Measurements from ENCODE around the gene CLIC4. TPM values are rescaled to one million over a fixed set of nuclear protein-coding genes. Genes with fewer than 3 reads are reported as not detected.

CLIC4 gene
- total RNA-seq, 1 donor from 2014 or later: 90.4 TPM

DNA sequence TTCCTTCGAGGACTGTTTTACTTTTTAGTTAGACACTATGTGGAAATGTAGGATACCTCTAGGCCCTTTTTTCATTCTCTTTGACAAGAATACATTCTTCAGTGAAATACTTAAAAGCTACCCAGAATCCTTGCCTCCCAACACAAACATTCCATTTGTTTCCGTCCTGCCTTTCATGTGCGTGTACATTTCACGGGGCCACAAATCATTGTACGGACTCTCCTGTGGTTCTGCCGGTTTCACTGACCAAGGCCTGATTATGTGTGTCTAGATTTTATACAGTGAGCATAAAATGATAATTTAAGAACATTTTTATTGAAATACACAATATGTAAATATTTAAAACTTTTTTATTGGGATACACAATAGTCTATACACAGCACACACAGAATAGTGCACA, 108.4 kb downstream of the CLIC4 start:
- Mint-ChIP-seq H3K9me3 (ENCODE audit: low read depth) (no peaks in the 10 kb centered on the region), H3K27me3 (peaks cover 10% of the 10 kb centered on the region), H3K27ac (no peak overlapping the region), H3K36me3 (ENCODE audit: insufficient read depth) (no peaks in the 10 kb centered on the region), H3K4me3 (ENCODE audit: low read depth) (no peak overlapping the region), H3K4me1 (ENCODE audit: low read depth) (peaks cover 3% of the 10 kb centered on the region)
- no peak for TF ChIP-seq CTCF (IDR thresholded peaks at IDR 0.05; ENCODE audit: unreplicated experiment)
- no peak for DNase-seq (ENCODE audit: low spot score, unreplicated experiment)

- TF ChIP-seq CTCF (IDR thresholded peaks at IDR 0.05; ENCODE audit: unreplicated experiment): no peak
- Mint-ChIP-seq H3K27ac (no peak overlapping the region), H3K9me3 (ENCODE audit: low read depth) (no peaks in the 10 kb centered on the region), H3K36me3 (ENCODE audit: insufficient read depth) (no peaks in the 10 kb centered on the region), H3K4me3 (ENCODE audit: low read depth) (no peak overlapping the region), H3K4me1 (ENCODE audit: low read depth) (peaks cover under 1% of the 10 kb centered on the region), H3K27me3 (no peaks in the 10 kb centered on the region)
- DNase-seq (ENCODE audit: low spot score, unreplicated experiment): no peak
Observed at GRCh38 chr1:24855474-24855873, 110.2 kb downstream of the CLIC4 start.

GRCh38 chr1:24856787-24857506, 111.7 kb downstream of the CLIC4 start:
- DNase-seq (ENCODE audit: low spot score, unreplicated experiment): no peak
- no peak overlapping the region for H3K4me3 Mint-ChIP-seq (ENCODE audit: low read depth)
- H3K36me3 Mint-ChIP-seq (ENCODE audit: insufficient read depth): no peaks in the 10 kb centered on the region
- TF ChIP-seq CTCF (IDR thresholded peaks at IDR 0.05; ENCODE audit: unreplicated experiment): no peak
- peaks cover 3% of the 10 kb centered on the region for H3K27me3 Mint-ChIP-seq
- H3K4me1 Mint-ChIP-seq (ENCODE audit: low read depth): peaks cover 2% of the 10 kb centered on the region
- no peak overlapping the region for H3K27ac Mint-ChIP-seq
- no peaks in the 10 kb centered on the region for H3K9me3 Mint-ChIP-seq (ENCODE audit: low read depth)

- Mint-ChIP-seq H3K4me3 (ENCODE audit: low read depth) (no peak overlapping the region), H3K36me3 (ENCODE audit: insufficient read depth) (no peaks in the 10 kb centered on the region), H3K9me3 (ENCODE audit: low read depth) (no peaks in the 10 kb centered on the region), H3K27ac (no peak overlapping the region), H3K4me1 (ENCODE audit: low read depth) (peaks cover 8% of the 10 kb centered on the region), H3K27me3 (peaks cover 3% of the 10 kb centered on the region)
- no peak for TF ChIP-seq CTCF (IDR thresholded peaks at IDR 0.05; ENCODE audit: unreplicated experiment)
- no peak for DNase-seq (ENCODE audit: low spot score, unreplicated experiment)
Observed at GRCh38 chr1:24857507-24858133, 112.4 kb downstream of the CLIC4 start.

DNA sequence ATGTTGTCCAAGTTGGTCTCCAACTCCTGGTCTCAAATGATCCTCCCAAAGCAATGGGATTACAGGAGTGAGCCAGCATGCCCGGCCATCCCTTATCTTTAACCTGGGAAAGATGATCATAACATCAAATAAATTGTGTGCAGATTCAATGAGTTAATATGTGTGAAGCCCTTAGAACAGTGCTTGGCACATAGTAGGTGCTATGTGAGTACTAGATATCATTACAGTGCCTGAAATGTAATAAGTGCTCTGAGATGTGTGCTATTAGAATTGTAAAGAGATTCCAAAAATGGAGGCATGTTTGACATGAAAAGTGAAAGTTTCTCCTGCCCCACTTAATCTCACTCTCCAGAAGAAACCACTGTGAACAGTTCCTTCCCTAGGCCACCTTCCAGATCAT, 113.0 kb downstream of the CLIC4 start:
- Mint-ChIP-seq H3K27me3 (peaks cover 3% of the 10 kb centered on the region), H3K27ac (no peak overlapping the region), H3K9me3 (ENCODE audit: low read depth) (no peaks in the 10 kb centered on the region), H3K4me1 (ENCODE audit: low read depth) (peaks cover 10% of the 10 kb centered on the region), H3K36me3 (ENCODE audit: insufficient read depth) (no peaks in the 10 kb centered on the region), H3K4me3 (ENCODE audit: low read depth) (no peak overlapping the region)
- no peak for DNase-seq (ENCODE audit: low spot score, unreplicated experiment)
- no peak for TF ChIP-seq CTCF (IDR thresholded peaks at IDR 0.05; ENCODE audit: unreplicated experiment)

Data from progenitor cell of endocrine pancreas (in vitro differentiated cells).